ENCODE measurements around the gene HPS5.
A peak's percentile ranks its signal among the peaks of the same experiment; 100 is the strongest.

HPS5 gene

GRCh38 chr11:18321969-18322711 lies at the start of gene HPS5, which contains the start of gene GTF2H1:
TSS of gene HPS5 (minus strand) at chr11:18322140. CDS start at chr11:18317858, 4,282 bp downstream.
TSS of gene GTF2H1 (plus strand) at chr11:18322567. CDS start at chr11:18333075, 10,508 bp downstream.
- Mint-ChIP-seq H3K27ac (peak within 1 kb of the TSS; percentile 100), H3K36me3 (peaks cover 12% of the 10 kb centered on the region), H3K27me3 (no peaks in the 10 kb centered on the region), H3K9me3 (no peaks in the 10 kb centered on the region), H3K4me1 (peaks cover 66% of the 10 kb centered on the region), H3K4me3 (peak within 1 kb of the TSS; percentile 96)

DNA sequence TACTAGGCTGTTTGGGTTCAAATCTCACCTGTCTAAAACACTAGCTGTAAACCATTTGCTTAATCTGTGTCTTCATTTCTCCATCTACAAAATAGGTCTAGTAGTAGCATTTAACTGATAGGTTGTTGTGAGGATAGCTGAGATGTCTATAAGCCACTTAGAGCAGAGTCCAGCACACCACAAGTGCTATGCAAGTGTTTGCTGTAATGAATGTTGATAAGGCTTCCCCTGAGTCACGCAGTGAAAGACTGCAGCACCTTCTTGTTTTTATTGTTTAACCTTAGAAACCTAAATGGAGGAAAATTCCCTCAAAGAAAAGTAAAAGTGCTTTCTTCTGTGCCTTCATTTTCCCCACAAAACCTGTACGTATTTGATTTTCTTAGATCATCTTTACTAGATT lies 49.3 kb upstream of the HPS5 start:
- Mint-ChIP-seq H3K27me3 (no peaks in the 10 kb centered on the region), H3K36me3 (peaks cover 3% of the 10 kb centered on the region), H3K9me3 (no peaks in the 10 kb centered on the region), H3K4me1 (peaks cover 5% of the 10 kb centered on the region), H3K4me3 (no peak overlapping the region), H3K27ac (no peak overlapping the region)

DNA sequence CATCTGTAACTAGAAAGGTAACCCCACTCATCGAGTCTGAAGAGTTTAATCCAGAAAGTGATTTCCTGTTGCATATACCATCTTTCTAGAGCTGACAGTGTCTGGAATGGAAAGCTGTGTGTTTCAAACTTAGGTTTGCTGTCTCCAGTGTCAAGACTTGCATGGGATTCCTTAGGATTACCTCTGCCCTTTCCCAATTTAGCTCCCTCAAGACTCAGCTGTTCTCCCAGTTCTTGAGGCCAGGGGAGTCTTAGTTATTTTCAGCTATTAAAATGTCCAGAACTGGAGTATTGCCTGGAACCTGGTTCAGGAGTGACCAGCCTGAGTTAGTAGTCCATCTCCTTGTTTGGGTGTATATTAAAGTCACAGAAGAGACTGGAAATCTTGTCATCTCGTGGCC lies 47.5 kb upstream of the HPS5 start:
- no peak overlapping the region for H3K27ac Mint-ChIP-seq
- H3K36me3 Mint-ChIP-seq = peaks cover 8% of the 10 kb centered on the region
- H3K4me1 Mint-ChIP-seq = peaks cover 8% of the 10 kb centered on the region

DNA sequence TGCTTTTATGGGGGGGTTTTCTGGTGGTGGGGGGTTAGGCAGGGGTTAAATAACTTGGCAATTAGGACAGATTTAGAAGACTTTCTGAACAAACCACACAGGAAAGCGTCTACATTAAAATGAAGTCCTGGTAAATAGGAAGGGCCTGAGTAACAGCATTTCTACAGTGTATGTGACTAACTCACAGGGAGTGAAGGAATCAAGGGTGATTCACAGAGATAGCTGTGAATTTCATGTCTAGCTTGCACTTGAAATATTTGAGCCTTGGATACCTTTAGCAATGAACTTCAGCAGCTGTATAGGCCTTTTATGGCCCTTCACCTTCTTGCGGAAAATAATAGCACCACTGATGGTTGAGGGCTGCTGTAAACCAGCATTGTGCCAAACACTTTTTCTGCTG lies 46.3 kb upstream of the HPS5 start:
- H3K27ac Mint-ChIP-seq = no peak overlapping the region

More for the DNA sequence above, 47.5 kb upstream of the HPS5 start:
- Mint-ChIP-seq H3K9me3 (no peaks in the 10 kb centered on the region), H3K27me3 (no peaks in the 10 kb centered on the region), H3K4me3 (no peak overlapping the region)

GRCh38 chr11:18367431-18367830 lies 45.5 kb upstream of the HPS5 start:
- Mint-ChIP-seq H3K27ac (no peak overlapping the region), H3K27me3 (no peaks in the 10 kb centered on the region), H3K9me3 (no peaks in the 10 kb centered on the region), H3K36me3 (peaks cover 10% of the 10 kb centered on the region), H3K4me3 (no peak overlapping the region), H3K4me1 (peaks cover 8% of the 10 kb centered on the region)

More for the DNA sequence above, 46.3 kb upstream of the HPS5 start:
- H3K9me3 Mint-ChIP-seq = no peaks in the 10 kb centered on the region
- no peaks in the 10 kb centered on the region for H3K27me3 Mint-ChIP-seq
- peaks cover 10% of the 10 kb centered on the region for H3K36me3 Mint-ChIP-seq
- H3K4me3 Mint-ChIP-seq = no peak overlapping the region
- H3K4me1 Mint-ChIP-seq = peaks cover 8% of the 10 kb centered on the region

DNA sequence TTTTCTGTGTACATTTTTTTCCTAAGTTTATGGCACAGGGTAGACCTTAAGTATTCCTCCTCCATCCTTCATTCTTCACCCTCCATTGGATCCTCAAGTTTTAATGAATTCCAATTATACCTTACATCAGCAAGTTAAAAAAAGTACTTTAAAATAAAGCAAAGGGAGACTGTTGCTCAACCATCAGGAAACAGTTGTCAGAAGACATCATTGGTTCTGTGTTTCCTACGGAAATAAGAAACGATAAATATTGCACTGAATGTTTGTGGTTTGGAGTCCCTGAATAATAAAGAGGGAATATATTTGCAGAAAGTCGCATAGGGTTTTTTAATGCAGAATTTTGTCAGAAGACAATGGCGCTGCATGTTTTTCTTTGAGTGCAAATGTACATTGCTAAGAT lies 44.3 kb upstream of the HPS5 start:
- no peak overlapping the region for H3K27ac Mint-ChIP-seq
- peaks cover 10% of the 10 kb centered on the region for H3K36me3 Mint-ChIP-seq
- no peak overlapping the region for H3K4me3 Mint-ChIP-seq
- peaks cover 8% of the 10 kb centered on the region for H3K4me1 Mint-ChIP-seq
- no peaks in the 10 kb centered on the region for H3K9me3 Mint-ChIP-seq
- H3K27me3 Mint-ChIP-seq = no peaks in the 10 kb centered on the region

DNA sequence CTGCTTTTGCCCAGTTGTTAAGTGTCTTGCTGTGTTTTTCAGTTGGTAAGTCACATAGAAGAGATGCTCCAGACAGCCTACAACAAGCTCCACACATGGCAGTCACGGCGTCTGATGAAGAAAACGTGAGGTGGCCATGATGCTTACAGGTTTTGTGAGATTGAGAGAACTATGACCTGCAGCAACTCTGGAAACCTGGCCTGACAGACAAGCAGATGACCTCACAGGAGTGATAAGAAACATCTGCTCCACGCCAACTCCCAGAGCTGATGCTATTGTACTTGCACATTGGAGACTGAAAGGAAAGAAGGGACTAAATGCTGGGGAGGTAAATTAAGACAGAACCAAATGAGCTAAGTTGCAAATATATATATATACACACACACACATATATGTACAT lies 43.8 kb upstream of the HPS5 start:
- Mint-ChIP-seq H3K4me1 (peaks cover 8% of the 10 kb centered on the region), H3K27ac (no peak overlapping the region), H3K9me3 (no peaks in the 10 kb centered on the region), H3K36me3 (peaks cover 10% of the 10 kb centered on the region), H3K4me3 (no peak overlapping the region), H3K27me3 (no peaks in the 10 kb centered on the region)

DNA sequence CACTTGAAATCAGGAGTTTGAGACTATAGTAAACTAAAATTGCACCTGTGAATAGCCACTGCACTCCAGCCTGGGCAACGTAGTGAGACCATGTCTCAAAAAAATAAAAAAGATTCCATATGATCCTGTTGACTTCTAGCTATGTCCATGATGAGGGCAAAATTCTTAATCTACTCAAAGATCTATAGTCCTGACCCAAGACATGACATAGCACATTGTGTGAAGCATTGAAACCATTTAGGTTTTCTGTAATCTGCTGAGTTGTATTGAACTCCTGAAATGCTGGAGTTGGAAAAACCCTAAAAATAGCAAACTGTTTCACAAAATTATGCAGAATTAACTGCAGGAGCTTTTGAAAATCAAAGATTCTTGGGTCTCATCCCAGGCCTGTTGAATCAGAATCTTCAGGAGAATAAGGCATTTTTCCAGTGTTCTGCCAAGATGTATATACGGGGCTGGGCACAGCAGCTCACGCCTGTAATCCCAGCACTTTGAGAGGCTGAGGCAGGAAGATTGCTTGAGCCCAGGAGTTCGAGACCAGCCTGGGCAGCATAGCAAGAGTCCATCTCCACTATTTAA lies 42.6 kb upstream of the HPS5 start:
- Mint-ChIP-seq H3K4me3 (no peak overlapping the region), H3K27me3 (no peaks in the 10 kb centered on the region), H3K27ac (no peak overlapping the region), H3K4me1 (peaks cover 8% of the 10 kb centered on the region), H3K9me3 (no peaks in the 10 kb centered on the region), H3K36me3 (peaks cover 10% of the 10 kb centered on the region)

DNA sequence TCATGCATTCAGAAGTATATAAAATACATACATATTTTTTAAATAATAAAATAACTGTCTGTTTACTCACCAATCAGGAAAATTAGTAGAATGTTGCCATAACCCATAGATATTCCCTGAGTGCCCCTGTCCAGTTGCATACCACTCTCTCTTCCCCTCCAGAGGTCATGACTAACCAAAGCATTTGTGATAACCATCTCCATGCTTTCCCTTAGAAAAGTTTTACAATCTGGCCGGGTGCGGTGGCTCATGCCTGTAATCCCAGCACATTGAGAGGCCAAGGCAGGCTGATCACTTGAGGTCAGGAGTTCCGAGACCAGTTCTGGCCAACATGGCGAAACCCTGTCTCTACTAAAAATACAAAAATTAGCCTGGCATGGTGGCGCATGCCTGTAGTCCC lies 39.2 kb upstream of the HPS5 start:
- Mint-ChIP-seq H3K27ac (no peak overlapping the region), H3K4me3 (no peak overlapping the region), H3K4me1 (peaks cover 1% of the 10 kb centered on the region), H3K36me3 (peaks cover 14% of the 10 kb centered on the region), H3K9me3 (no peaks in the 10 kb centered on the region), H3K27me3 (no peaks in the 10 kb centered on the region)

GRCh38 chr11:18358646-18359045 lies 36.7 kb upstream of the HPS5 start:
- Mint-ChIP-seq H3K36me3 (peaks cover 14% of the 10 kb centered on the region), H3K27me3 (no peaks in the 10 kb centered on the region), H3K4me1 (no peaks in the 10 kb centered on the region), H3K9me3 (no peaks in the 10 kb centered on the region), H3K27ac (no peak overlapping the region), H3K4me3 (no peak overlapping the region)

GRCh38 chr11:18352581-18352980 lies 30.6 kb upstream of the HPS5 start:
- Mint-ChIP-seq H3K27me3 (no peaks in the 10 kb centered on the region), H3K9me3 (no peaks in the 10 kb centered on the region), H3K27ac (no peak overlapping the region), H3K4me3 (no peak overlapping the region), H3K4me1 (no peaks in the 10 kb centered on the region), H3K36me3 (peaks cover 23% of the 10 kb centered on the region)

DNA sequence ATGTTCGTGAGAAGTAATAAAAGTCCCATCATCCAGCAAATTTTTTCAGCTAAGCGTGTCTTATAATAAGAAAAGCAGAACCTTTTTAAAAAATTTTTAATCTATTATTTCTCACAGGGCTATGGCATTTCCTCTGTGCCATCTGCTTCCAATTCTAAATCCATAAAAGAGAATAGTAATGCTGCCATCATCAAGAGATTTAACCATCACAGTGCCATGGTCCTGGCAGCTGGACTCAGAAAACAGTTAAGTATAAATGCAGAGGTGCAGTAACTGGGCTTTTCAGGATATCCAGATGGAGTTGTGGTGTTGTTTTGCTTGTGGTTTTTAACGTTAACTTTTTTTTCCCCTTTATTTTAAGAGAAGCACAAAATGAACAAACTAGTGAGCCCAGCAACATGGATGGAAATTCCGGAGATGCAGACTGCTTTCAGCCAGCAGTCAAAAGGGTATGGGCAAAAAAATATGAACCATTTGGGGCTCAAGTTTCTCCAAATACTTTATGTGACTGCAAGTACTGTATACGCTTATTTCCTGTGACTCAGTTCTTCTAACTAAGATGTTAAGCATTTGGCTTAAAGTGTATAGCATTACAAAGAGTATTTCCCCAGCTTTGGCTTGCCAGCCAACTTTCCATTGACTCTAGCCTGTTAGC lies 25.7 kb upstream of the HPS5 start:
- H3K4me1 Mint-ChIP-seq = peaks cover 3% of the 10 kb centered on the region
- no peaks in the 10 kb centered on the region for H3K9me3 Mint-ChIP-seq
- no peak overlapping the region for H3K27ac Mint-ChIP-seq
- peaks cover 18% of the 10 kb centered on the region for H3K36me3 Mint-ChIP-seq
- no peaks in the 10 kb centered on the region for H3K27me3 Mint-ChIP-seq
- no peak overlapping the region for H3K4me3 Mint-ChIP-seq

- Mint-ChIP-seq H3K9me3 (no peaks in the 10 kb centered on the region), H3K36me3 (peaks cover 32% of the 10 kb centered on the region)
These were observed 11.0 kb upstream of the HPS5 start for GRCh38 chr11:18332891-18333290.

DNA sequence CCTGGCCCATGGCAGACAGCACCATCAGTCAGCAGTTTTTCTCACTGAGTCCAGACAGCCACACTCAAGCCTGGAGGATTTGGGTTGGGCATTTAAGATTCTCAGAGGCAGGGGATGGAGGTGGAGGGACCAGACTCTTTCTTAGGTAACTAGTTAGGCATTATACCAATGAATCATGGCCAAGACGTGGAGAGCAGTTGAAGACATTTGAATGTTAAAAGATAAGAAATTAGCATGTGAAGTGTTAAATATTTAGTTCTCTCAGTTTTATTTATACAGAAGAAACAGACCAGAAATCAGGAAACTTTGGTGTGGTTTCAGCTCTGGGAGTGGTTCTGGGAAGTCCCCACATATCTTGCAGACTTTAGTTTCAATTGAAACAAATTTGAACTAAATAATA lies 10.4 kb upstream of the HPS5 start:
- H3K9me3 Mint-ChIP-seq = no peaks in the 10 kb centered on the region
- H3K27me3 Mint-ChIP-seq = no peaks in the 10 kb centered on the region
- peaks cover 32% of the 10 kb centered on the region for H3K36me3 Mint-ChIP-seq

More at GRCh38 chr11:18332891-18333290, 11.0 kb upstream of the HPS5 start:
- Mint-ChIP-seq H3K4me1 (peaks cover 65% of the 10 kb centered on the region), H3K27me3 (no peaks in the 10 kb centered on the region), H3K4me3 (peak overlapping the region; percentile 19), H3K27ac (peak overlapping the region; percentile 70)

DNA sequence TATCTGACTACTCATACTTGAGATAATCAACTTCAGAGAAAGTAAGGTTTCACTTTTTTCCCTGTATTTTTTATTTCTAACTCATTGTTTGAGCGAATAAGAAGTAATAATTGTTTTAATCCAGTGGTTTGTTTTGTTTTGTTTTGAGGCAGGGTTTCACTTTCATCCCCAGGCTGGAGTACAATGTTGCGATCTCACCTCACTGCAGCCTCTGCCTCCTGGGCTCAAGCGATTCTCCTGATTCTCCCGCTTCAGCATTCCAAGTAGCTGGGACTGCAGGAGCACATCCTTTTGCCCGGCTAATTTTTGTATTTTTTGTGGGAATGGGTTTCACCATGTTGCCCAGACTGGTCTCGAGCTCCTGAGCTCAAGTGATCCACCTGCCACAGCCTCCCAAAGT lies 9.0 kb upstream of the HPS5 start:
- peaks cover 34% of the 10 kb centered on the region for H3K36me3 Mint-ChIP-seq
- no peaks in the 10 kb centered on the region for H3K9me3 Mint-ChIP-seq
- peaks cover 76% of the 10 kb centered on the region for H3K4me1 Mint-ChIP-seq
- H3K27me3 Mint-ChIP-seq = no peaks in the 10 kb centered on the region
- H3K27ac Mint-ChIP-seq = peak overlapping the region; percentile 36
- H3K4me3 Mint-ChIP-seq = no peak overlapping the region

More for the DNA sequence above, 10.4 kb upstream of the HPS5 start:
- peak overlapping the region; percentile 36 for H3K27ac Mint-ChIP-seq
- H3K4me1 Mint-ChIP-seq = peaks cover 68% of the 10 kb centered on the region
- H3K4me3 Mint-ChIP-seq = peak overlapping the region; percentile 35
